GM18520 (cell line): ENCODE results near the gene BEX4.
A peak's percentile ranks its signal among the peaks of the same experiment; 100 is the strongest.
"Not testable (repeated sequence)": the region's sequence is repeated elsewhere in the genome, so short reads cannot be mapped to it uniquely, and the experiment has no call there.

Experiments used
- ATAC-seq: cut with Tn5 transposase; IDR thresholded peaks from one replicate; pipeline ENCODE4 v1.9.1; 2021; ENCODE audit not compliant: unreplicated experiment

Gene BEX4, protein sequence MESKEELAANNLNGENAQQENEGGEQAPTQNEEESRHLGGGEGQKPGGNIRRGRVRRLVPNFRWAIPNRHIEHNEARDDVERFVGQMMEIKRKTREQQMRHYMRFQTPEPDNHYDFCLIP

DNA sequence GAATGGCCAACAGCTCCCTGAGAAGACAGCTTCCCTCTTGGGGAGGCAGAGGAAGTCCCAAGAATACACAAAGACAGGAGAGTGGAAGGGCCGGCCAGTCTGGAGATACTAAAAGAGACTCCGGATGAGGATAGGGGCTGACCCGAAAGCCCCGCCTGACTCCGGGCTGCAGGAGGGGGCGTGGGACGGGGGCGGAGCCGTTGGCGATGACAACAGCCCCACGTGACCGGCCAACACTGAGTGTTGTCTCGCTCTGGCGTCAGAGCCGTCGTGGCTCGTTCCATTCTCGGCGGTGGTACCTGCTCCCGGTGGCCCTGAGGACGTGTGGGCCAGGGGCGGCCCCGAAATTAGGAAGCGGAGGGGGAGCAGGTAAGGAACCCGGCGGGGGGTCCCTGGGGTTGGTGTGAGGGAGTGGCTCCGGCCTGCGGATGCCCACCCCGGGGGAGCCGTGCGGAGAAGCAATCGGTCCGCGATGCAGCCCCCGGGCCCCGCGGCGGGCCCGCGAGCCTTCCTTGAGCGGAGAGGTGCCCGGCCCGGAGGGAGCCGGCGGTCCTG is at the start of gene BEX4:
BEX4 (plus strand) TSS at position 239 of the 555 bp plus-strand sequence. CDS start 1,046 bp downstream, outside the sequence.
- ATAC-seq: peak; percentile 64

DNA sequence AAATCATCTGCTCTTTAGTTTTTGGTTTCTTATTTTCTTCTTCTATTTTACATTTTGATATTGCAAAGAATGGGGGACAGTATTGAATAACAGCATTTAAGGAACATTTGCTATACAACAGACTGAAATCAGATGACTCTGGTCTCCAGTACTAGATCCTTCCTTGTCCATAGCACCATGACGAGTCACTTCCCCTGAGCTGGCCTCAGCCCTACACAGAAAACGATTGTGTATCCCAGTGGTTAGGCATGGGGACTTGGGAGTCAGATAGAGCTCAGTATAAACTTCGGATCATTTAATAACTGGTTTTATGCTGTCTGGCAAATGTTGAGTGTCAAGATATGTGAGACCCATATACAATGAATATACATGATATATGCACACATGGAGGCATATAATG is 44.7 kb upstream of the BEX4 start:
- ATAC-seq: no peak

DNA sequence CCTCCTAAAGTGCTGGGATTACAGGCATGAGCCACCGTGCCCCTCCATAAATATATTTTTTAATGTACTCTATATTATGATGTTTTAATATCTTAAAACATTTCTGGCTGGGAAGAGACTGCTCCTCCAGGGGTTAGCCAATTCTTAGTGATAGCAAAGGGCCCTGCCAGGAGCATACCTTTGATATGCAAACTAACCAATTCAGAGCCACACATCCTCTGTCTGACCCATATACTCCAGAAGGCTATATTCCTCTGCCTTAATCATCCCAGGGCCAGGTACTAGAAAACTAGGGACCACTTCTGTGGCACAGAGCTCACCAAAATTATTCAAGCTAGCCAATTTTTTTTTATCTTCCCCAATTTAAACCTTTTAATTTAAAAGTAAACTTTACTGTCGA is 43.6 kb upstream of the BEX4 start:
- ATAC-seq: no peak

DNA sequence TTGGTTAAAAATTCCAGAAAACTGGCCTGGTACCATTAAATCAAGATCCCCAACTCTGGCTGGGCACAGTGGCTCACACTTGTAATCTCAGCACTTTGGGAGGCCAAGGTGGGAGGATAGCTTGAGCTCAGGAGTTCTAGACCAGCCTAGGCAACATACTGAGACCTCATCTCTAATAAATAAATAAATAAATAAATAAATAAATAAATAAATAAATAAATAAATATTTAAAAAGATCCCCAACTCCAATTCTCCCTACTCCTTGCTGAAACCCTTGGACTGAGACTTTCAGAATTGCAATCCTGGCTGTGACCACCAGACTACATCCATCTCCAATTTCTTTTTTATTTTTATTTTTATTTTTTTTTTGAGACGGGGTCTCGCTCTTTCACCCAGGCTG is 39.7 kb upstream of the BEX4 start:
- not testable (repeated sequence) for ATAC-seq

DNA sequence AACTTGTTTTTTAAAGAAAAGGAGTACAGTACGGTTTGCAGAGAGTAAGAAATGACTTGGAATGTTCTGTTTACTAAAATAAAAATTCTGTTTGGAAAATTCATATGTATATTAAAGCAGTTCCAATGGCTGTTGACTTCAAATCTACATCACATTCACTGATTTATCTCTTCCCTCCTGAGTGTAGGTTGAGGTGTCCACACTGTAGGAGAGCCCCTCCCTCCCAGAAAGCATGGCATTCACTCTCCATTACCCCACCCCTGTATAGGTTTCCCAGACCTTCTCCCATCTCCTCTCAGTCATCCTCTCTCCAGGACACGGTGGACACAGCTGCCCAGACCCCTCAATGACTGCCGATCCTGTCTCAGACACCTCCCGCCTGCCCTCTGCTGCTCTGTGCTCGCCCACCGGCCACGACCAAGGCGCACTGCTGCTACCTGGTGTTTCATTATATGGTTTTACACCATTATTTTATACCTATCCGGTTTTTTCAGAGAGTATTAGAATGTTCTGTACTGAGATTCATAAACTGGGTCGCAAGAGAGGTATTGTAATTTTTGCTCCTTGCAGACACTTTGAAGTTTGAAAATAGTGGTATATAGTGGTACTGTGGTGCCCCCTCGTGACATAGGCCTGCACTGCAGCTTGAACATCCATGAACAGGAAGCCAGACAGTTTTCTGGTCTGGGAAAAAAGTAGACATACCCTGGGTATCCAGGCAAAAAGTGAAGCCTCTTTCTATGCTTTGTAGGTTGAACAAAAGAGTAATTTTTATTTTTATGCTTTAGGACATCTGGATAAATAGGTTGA is 38.8 kb upstream of the BEX4 start:
- no peak for ATAC-seq

DNA sequence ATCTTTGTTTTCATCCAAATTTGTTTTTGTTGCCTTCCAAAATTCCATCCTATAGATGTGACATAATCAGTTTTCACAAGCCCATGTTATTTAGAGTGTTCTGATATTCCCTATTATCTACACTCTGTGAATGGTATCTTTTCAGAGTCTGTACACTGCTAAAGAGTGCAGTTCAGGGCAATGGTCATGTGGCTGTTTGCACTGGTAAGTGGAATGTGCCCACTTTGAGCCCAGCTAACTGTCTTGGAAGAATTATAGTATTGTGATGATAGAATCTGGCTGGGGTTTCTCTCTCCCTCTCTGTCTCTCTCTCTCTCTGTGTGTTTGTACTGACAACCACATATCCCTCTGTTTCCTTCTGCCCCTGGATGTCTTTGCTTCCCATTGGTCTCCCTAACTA is 37.4 kb upstream of the BEX4 start:
- no peak for ATAC-seq

DNA sequence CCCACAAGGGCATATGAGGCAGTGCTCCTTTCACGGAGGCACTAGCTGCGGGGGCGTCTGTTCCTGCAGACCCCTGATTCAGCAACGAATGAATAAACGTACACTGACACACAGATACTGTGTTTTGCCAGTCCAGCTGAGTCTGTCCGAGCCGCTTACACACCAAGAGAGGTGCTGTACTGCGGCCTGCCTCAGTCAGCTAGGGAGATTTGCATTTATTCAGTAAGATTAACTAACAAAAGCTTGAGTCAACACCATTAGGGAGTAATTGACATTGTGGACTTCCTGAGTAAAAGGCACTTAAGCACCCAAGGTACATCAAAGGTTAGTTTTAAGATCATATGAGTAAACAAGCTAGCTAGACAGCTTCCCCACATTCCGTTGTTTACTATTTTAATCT is 31.0 kb upstream of the BEX4 start:
- ATAC-seq: no peak

DNA sequence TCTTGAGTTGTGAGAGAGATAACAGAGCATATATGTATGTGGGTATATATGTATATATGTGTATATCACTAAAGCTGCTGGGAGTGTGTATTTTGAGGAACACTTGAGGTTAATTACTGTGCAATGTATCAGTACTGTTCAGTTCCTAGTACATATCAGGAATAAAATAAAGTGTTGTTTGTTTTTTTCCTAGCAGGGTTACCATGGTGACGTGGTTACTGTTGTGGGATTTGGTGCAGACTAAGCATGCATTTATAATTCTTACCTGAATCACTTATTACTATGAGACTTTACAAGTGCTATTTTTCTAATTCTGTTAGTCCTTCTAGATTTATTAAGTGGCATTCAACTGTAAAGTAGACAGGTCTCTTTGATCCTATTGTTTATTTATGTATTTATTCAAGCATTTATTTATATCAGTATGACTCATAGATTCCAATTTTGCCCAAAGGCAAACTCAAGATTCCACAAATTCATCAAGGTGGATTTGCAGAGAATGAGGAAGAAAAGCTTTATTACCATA is 26.9 kb upstream of the BEX4 start:
- ATAC-seq: no peak

DNA sequence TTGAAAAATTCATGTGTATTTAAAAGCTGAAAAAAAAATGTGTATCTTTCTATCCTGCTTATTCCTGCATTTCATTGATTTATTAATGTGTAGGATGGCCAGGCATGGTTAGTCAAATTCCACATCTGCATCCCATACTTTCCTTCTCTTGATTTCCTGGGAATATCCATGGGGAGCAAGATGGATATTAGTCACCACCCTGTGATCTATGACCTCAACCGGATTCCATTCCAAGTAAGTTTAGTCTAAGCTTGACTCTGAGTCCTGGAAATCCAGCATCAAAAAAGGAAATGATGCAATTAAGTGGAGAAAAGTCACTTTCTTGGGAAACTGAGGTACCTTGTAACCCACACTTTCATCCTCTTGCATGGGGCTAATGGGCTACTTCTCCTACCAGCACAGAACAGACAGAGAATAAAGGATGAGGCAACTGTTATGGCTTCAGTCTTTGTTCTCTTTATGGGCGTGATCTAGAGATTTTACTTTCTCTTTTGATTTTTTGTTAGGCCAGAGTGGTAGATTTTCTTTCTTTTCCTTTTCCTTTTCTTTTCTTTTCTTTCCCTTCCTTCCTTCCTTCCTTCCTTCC is 17.1 kb upstream of the BEX4 start:
- no peak for ATAC-seq

DNA sequence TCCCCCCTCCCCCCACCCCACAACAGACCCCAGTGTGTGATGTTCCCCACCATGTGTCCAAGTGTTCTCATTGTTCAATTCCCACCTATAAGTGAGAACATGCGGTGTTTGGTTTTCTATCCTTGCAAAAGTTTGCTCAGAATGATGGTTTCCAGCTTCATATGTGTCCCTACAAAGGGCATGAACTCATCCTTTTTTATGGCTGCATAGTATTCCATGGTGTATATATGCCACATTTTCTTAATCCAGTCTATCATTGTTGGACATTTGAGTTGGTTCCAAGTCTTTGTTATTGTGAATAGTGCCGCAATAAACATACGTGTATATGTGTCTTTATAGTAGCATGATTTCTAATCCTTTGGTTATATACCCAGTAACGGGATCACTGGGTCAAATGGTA is 16.2 kb upstream of the BEX4 start:
- not testable (repeated sequence) for ATAC-seq

DNA sequence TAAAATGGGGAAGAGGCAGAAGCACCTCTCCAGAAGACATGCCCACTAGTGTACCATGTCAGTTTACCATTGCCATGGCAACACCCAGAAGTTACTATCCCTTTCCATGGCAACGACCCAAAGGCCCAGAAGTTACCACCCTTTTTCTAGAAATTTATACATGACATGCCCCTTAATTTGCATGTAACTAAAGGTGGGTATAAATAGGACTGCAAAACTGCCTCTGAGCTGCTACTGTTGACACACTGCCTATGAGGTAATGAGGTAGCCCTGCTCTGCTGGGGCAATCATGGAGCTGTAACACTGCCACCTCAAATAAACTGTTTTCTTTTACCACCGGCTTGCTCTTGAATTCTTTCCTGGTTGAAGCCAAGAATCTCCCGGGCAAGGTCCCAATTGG is 13.9 kb upstream of the BEX4 start:
- ATAC-seq: no peak

DNA sequence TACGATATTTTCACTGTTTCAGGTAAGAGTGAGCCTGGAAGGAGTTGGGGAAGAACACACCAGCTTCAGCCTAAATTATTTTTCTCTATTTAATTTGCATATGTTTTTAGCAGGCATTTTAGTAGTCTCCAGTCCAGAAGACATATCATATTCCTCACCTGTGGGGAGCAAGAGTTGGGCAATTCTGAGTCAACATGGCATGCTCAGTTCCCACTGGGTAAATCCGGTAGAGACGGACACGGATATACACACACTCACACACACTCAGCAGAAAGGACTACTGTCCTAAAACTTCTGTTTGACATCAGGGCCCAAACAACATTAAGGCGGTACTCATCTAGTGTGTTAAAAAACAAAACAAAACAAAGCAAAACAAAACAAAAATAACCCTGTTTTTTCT is 4.9 kb upstream of the BEX4 start:
- ATAC-seq: no peak

DNA sequence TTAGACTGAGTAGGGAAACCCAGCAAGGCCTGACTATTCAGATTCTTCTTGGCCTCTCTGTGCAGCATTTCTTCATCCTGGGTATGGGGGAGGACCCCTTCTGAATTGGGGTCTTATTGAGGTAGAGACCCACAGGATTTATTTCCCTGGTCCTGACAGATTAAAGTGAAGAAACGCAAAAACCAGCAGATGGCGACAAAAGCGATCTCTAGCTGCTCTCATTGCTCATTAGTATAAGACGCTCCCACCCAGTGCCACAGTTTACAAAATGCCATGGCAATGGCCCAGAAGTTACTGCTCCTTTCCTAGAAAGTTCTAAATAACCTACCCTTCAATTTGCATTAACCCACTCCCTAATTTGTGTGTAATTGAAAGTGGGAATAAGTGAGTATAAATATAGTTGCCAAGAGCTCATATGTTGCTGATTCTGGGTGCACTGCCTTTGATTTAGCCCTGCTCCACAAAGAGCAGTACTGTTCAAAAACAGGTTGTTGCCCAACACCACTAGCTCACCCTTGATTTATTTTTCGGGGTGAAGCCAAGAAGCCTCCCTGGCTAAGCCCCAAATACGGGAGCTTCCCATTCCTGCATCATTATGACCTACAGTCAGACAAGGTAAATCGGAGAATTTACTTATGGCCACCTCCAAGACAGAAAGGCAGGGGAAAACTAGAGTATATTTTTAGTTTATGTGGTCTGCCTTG is 3.7 kb upstream of the BEX4 start:
- no peak for ATAC-seq

DNA sequence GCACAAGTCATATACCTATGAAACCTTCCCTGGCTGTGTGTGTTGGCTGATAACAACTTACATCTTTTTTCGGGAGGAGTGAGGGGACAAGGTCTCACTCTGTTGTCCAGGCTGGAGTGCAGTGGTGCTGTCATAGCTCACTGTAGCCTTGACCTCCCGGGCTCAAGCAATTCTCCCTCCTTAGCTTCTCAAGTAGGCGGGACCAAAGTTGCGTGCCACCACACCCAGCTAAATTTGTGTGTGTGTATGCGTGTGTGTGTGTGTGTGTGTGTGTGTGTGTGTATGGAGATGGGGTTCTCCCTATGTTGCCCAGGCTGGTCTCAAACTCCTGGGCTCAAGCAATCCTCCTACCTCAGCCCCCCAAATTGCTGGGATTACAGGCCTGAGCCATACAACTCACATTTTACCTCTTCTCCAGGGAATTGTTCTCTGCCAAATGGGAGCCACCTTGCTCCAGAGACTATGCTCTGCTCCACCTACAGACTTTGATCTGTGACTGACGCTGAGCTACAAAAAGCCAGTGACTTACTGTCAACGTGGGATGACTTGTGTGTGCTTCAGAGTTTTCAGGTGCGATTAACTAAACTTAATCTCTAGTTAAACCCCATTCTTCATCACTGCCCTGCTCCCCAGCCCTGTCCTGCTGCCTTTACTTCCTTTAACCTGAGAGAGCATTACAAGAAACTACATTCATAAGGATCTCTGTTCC is 2.0 kb upstream of the BEX4 start:
- no peak for ATAC-seq

DNA sequence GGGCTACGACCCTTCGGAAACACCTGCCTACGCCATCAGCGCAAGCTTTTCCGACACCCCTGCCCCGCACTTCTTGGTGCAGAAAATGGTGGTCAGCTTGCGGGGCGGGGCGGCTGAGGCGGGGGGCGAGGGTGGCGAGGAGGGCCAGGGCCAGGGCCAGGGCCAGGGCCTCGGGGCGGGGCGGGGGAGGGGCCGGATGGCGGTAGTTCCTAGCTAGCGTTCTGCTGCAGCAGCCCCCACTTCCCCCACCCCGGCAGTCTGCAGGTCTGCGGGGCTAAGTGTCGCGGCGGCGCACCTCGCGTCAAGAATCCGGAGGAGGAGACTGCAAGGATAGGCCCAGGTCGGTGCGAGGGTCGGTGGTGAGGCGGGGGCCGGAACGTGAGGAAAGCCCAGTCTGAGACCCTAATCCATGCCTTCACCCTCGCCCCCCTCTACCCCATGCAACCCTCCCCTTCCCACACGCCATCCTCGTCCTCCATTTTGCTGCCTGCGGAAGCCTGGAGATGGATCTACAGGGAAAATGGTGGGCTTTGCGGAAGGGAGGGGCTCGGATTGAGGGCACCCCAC is 600 bp downstream of the BEX4 start:
- no peak for ATAC-seq

DNA sequence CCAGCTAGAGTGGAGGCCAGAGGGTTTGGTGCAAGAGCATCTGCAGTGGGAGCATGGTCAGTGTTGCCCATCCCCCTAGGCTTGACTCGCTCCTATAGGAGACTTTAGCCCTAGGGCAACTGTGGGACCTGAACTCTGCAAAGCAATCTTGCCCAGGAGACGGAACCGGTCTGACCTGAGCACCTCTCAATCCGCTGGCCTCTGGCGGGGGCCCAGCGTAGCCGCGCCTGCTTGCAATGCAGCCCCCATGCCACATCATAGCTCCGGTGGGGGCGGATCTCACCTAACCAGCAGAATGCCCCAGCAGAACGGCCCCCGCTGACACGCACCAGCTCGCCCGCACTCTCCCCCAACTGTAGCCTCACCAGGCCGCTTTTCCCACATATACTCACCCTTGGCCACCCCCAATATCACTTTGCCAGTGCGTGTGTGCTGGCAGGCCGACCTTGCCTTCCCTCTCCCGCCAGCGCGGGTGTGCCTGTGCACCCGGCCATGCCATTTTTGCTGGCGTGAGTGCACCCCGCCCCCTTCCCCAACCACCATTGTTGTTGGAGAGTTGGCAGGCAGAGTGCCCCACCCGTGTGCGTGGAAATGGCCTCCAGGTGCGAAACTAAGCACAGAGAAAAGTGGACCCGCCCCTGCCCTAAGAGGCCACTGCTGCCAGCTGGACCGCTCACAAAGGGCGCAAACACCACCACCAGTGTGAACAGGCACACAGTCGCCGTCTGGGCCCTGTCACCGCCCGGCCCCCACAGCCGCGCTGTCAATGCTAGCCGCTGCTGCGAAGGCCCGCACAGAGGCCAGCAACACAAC is 5.8 kb downstream of the BEX4 start:
- no peak for ATAC-seq

DNA sequence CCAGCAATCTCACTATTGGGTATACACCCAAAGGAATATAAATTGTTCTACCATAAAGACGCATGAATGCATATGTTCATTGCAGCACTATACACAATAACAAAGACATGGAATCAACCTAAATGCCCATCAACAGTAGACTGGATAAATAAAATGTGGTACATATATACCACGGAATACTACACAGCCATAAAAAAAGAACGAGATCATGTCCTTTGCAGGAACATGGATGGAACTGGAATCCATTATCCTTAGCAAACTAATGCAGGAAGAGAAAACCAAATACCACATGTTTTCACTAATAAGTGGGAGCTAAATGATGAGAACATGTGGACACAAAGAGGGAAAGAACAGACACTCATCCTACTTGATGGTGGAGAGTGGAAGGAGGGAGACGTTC is 11.0 kb downstream of the BEX4 start:
- ATAC-seq: not testable (repeated sequence)

DNA sequence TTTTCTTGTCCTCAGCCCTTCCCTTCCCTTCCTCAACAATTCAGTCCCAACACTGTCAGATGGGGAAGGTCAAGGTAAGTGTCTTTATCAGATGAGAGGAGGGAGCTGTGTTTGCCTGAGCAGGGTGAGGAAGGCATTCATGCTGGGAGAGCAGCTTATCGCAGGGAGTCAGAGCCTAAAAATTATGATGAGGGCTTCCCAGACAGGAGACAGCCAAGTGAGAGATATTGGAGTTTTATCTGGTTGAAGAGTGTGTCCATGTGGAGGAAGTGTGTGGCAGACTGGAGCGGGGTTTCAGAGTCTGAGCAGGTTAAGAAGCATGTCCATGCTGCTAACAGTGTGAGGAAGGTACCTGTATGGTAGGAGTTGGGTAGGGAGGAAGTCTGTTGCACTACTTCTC is 18.4 kb downstream of the BEX4 start:
- no peak for ATAC-seq

DNA sequence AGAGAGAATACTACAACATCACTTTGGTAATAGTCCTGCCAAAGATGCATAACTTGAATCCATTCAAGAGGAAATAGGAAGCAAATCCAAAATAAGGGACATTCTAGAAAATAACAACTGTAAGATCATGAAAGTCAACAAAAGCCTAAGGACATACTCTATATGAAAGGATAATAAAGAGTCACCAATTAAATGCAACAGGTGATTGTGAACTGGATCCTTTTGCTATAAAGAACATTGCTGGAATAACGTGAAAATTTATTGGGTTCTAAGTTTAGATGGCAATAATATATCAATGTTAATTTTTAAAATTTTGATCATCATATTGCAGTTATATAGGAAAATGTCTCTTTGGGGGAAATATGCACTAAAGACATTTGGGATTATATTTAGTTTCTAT is 20.0 kb downstream of the BEX4 start:
- no peak for ATAC-seq

DNA sequence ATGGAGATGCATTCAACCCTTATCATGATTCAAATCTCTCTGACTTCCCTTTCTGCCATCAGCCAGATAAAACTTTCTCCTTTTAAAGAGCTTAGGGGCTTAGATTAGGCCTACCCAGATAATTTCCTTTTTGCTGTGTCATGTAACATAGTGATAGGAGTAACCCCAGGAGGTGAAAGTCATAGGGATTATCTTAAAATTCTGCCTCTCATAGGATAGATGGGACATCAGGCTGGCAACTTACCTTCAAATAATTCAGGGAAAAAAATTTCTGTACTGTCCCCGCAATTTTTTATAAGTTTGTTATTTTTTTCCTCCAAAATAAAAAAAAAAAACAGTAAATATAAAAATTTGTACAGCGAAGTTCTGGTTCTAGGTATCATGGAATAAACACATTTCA is 20.7 kb downstream of the BEX4 start:
- ATAC-seq: not testable (repeated sequence)
